ENCODE measurements around the gene TMEM9. TPM values are rescaled to one million over a fixed set of nuclear protein-coding genes. Genes with fewer than 3 reads are reported as not detected.

TMEM9 gene
- total and polyA plus RNA-seq, 9 of the 15 experiments (the other 6 are each of a cell fraction or from before 2014, with no cell fraction given), result 30.4 to 107 (median 67.6) TPM

DNA sequence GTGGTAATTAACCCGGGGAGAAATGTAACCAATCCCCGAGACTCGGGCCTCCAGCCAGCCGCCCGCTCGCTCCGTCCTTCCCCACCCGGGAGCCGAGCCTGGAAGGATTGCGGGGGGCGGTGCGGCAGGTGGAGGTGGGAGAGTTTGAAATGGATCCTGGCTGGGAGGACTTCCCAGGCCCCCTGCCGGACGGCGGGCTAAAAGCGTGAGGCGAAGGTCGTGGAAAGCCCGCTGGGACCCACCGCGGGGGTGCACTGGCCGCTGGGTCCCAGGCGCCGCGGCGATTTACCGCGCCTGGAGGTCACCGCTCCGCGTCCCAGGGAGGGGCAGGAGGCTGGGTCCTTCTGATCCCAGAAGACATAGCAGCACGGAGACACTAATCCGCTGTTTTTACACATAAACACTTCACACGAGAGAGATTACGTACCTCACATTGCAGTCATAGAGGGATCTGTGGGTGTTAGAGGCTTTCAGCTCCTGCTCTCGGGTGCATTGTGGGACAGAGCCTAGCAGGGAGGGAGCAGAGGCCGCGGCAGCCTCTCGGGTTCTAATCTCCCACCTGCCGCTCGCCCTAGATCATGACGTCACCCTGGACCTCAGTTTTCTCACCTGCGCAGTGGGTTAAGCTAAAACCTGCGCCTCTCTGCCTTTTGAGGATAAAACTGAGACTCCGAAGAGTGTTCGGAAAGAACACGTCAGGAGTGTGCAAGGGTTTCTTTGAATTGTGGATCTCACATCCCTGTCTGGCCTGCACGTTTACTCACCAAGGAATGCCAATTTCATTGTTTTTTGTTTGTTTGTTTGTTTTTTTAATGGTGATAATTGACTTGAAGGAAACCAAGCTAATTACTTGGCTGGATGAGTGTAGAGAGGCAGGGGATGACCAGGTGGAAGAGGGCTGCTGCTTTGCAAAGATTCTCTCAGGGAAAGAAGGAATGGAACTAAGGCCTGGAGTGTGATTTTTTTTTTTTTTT lies 17.1 kb upstream of the TMEM9 start (continued):
- TF ChIP-seq TGIF2 (CRISPR knock-in tag; IDR thresholded peaks at IDR 0.05) (no peak), ZC3H4 (CRISPR knock-in tag; IDR thresholded peaks at IDR 0.05; ENCODE audit: borderline replicate concordance) (peak; percentile 92; the same call in 1 of the 2 replicates), ARNT (IDR thresholded peaks at IDR 0.05) (no peak), ZBTB1 (CRISPR knock-in tag; IDR thresholded peaks at IDR 0.05; ENCODE audit: borderline replicate concordance, low read depth) (peak; percentile 26; the same call in 1 of the 2 replicates), CHCHD3 (CRISPR knock-in tag; IDR thresholded peaks at IDR 0.05) (no peak), NELFE (IDR thresholded peaks at IDR 0.05; ENCODE audit: insufficient read depth, insufficient read length) (no peak), GTF2E2 (tag; IDR thresholded peaks at IDR 0.05) (0 out of 2 replicates have a peak, but pooled peaks have one; percentile 40), JUNB (CRISPR knock-in tag; conservative IDR thresholded peaks at IDR 0.05) (peak; percentile 60; the same call in 1 of the 2 replicates), RCOR1 (IDR thresholded peaks at IDR 0.05; ENCODE audit: borderline replicate concordance in 1 of 2, low read depth in 2 of 2, low read length in 2 of 2) (peak in 1 of 2 experiments; percentile 88; a peak in 2 of 4 replicates), SAP30 (IDR thresholded peaks at IDR 0.05; ENCODE audit: borderline replicate concordance, insufficient read depth, low read depth, low read length, poor library complexity, severe bottlenecking) (no peak)
- TF ChIP-seq, protein P1, sequence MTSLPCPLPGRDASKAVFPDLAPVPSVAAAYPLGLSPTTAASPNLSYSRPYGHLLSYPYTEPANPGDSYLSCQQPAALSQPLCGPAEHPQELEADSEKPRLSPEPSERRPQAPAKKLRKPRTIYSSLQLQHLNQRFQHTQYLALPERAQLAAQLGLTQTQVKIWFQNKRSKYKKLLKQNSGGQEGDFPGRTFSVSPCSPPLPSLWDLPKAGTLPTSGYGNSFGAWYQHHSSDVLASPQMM (CRISPR knock-in tag; IDR thresholded peaks at IDR 0.05), result no peak
- TF ChIP-seq, protein P2, sequence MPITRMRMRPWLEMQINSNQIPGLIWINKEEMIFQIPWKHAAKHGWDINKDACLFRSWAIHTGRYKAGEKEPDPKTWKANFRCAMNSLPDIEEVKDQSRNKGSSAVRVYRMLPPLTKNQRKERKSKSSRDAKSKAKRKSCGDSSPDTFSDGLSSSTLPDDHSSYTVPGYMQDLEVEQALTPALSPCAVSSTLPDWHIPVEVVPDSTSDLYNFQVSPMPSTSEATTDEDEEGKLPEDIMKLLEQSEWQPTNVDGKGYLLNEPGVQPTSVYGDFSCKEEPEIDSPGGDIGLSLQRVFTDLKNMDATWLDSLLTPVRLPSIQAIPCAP (CRISPR knock-in tag; IDR thresholded peaks at IDR 0.05; ENCODE audit: borderline replicate concordance), result no peak
- TF ChIP-seq, protein P3, sequence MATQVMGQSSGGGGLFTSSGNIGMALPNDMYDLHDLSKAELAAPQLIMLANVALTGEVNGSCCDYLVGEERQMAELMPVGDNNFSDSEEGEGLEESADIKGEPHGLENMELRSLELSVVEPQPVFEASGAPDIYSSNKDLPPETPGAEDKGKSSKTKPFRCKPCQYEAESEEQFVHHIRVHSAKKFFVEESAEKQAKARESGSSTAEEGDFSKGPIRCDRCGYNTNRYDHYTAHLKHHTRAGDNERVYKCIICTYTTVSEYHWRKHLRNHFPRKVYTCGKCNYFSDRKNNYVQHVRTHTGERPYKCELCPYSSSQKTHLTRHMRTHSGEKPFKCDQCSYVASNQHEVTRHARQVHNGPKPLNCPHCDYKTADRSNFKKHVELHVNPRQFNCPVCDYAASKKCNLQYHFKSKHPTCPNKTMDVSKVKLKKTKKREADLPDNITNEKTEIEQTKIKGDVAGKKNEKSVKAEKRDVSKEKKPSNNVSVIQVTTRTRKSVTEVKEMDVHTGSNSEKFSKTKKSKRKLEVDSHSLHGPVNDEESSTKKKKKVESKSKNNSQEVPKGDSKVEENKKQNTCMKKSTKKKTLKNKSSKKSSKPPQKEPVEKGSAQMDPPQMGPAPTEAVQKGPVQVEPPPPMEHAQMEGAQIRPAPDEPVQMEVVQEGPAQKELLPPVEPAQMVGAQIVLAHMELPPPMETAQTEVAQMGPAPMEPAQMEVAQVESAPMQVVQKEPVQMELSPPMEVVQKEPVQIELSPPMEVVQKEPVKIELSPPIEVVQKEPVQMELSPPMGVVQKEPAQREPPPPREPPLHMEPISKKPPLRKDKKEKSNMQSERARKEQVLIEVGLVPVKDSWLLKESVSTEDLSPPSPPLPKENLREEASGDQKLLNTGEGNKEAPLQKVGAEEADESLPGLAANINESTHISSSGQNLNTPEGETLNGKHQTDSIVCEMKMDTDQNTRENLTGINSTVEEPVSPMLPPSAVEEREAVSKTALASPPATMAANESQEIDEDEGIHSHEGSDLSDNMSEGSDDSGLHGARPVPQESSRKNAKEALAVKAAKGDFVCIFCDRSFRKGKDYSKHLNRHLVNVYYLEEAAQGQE (IDR thresholded peaks at IDR 0.05; ENCODE audit: borderline replicate concordance), result no peak
- TF ChIP-seq, protein P3 (CRISPR knock-in tag; IDR thresholded peaks at IDR 0.05; ENCODE audit: low read depth), result no peak
- TF ChIP-seq, protein P4, sequence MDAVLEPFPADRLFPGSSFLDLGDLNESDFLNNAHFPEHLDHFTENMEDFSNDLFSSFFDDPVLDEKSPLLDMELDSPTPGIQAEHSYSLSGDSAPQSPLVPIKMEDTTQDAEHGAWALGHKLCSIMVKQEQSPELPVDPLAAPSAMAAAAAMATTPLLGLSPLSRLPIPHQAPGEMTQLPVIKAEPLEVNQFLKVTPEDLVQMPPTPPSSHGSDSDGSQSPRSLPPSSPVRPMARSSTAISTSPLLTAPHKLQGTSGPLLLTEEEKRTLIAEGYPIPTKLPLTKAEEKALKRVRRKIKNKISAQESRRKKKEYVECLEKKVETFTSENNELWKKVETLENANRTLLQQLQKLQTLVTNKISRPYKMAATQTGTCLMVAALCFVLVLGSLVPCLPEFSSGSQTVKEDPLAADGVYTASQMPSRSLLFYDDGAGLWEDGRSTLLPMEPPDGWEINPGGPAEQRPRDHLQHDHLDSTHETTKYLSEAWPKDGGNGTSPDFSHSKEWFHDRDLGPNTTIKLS (IDR thresholded peaks at IDR 0.05; ENCODE audit: borderline replicate concordance, low read depth), result no peak

Measured in K562 (cell line).